SJCRH30 (cell line): Measurements from ENCODE around the gene ZNF157. TPM values are rescaled to one million over a fixed set of nuclear protein-coding genes. Genes with fewer than 3 reads are reported as not detected.

ENCODE experiments used
- DNase-seq, 2 experiments: peaks; one replicate each; pipeline ENCODE4 v3.0.0-alpha.2; 2015 to 2020
- H3K27ac ChIP-seq: fragments of 250-450 bp; sonication (Bioruptor Pico); 2 replicates; pipeline ENCODE4 v1.5.1; 2020; ENCODE audit warnings: mild to moderate bottlenecking, moderate library complexity
- H3K27me3 ChIP-seq: fragments of 250-450 bp; sonication (Bioruptor Pico); 2 replicates; pipeline ENCODE4 v1.5.1; 2020; ENCODE audit warnings: mild to moderate bottlenecking, moderate library complexity
- H3K36me3 ChIP-seq: fragments of 250-450 bp; sonication (Bioruptor Pico); 2 replicates; pipeline ENCODE4 v1.5.1; 2020; ENCODE audit warnings: mild to moderate bottlenecking, moderate library complexity
- H3K4me1 ChIP-seq: fragments of 250-450 bp; sonication (Bioruptor Pico); 2 replicates; pipeline ENCODE4 v1.5.1; 2020; ENCODE audit warnings: mild to moderate bottlenecking, moderate library complexity
- H3K4me3 ChIP-seq: fragments of 250-450 bp; sonication (Bioruptor Pico); 2 replicates; pipeline ENCODE4 v1.5.1; 2020; ENCODE audit warnings: mild to moderate bottlenecking, moderate library complexity
- H3K9me3 ChIP-seq: fragments of 250-450 bp; sonication (Bioruptor Pico); replicated peaks from 2 replicates; pipeline ENCODE4 v1.5.1; 2020; ENCODE audit warnings: mild to moderate bottlenecking, moderate library complexity
- total RNA-seq: library from RNA; depleted of rRNA; stranded (reverse); fragments of >200 nt; shearing (Covaris generic); gene quantifications from 2 replicates; pipeline ENCODE4 v1.2.3, GENCODE V29; 2014

Gene ZNF157
- total RNA-seq, 1 experiment from 2014 or later = not detected

- no peaks in the 10 kb centered on the region for H3K27me3 ChIP-seq
- no peak overlapping the region for H3K27ac ChIP-seq
- no peak for DNase-seq
- no peaks in the 10 kb centered on the region for H3K36me3 ChIP-seq
- no peak overlapping the region for H3K4me3 ChIP-seq
- H3K9me3 ChIP-seq = no peaks in the 10 kb centered on the region
- H3K4me1 ChIP-seq = no peaks in the 10 kb centered on the region
Observed at GRCh38 chrX:47390780-47391179, 20.4 kb downstream of the ZNF157 start.

- Histone ChIP-seq H3K27ac (no peak overlapping the region), H3K4me3 (no peak overlapping the region), H3K36me3 (no peaks in the 10 kb centered on the region), H3K4me1 (no peaks in the 10 kb centered on the region), H3K27me3 (no peaks in the 10 kb centered on the region), H3K9me3 (no peaks in the 10 kb centered on the region; the same call in 1 of the 2 replicates)
- no peak for DNase-seq
Observed at GRCh38 chrX:47413179-47413594, 42.8 kb downstream of the ZNF157 start.

- no peak for DNase-seq
- no peak overlapping the region for H3K27ac ChIP-seq
- no peaks in the 10 kb centered on the region for H3K9me3 ChIP-seq
- no peaks in the 10 kb centered on the region for H3K27me3 ChIP-seq
- H3K4me3 ChIP-seq = no peak overlapping the region
- H3K36me3 ChIP-seq = no peaks in the 10 kb centered on the region
- no peaks in the 10 kb centered on the region for H3K4me1 ChIP-seq
Observed at GRCh38 chrX:47420265-47420664, 49.9 kb downstream of the ZNF157 start.

- no peak overlapping the region for H3K4me3 ChIP-seq
- no peak overlapping the region for H3K27ac ChIP-seq
- no peak for DNase-seq
- H3K4me1 ChIP-seq = no peaks in the 10 kb centered on the region
- H3K9me3 ChIP-seq = no peaks in the 10 kb centered on the region
- H3K27me3 ChIP-seq = no peaks in the 10 kb centered on the region
- no peaks in the 10 kb centered on the region for H3K36me3 ChIP-seq
Observed at GRCh38 chrX:47420962-47421361, 50.6 kb downstream of the ZNF157 start.

GRCh38 chrX:47422444-47422843, 52.1 kb downstream of the ZNF157 start:
- H3K4me1 ChIP-seq = no peaks in the 10 kb centered on the region
- H3K4me3 ChIP-seq = no peak overlapping the region
- DNase-seq = no peak
- no peak overlapping the region for H3K27ac ChIP-seq
- H3K36me3 ChIP-seq = no peaks in the 10 kb centered on the region
- no peaks in the 10 kb centered on the region for H3K9me3 ChIP-seq
- H3K27me3 ChIP-seq = no peaks in the 10 kb centered on the region

GRCh38 chrX:47430925-47431324, 60.5 kb downstream of the ZNF157 start:
- no peaks in the 10 kb centered on the region for H3K36me3 ChIP-seq
- H3K27me3 ChIP-seq = no peaks in the 10 kb centered on the region
- DNase-seq = no peak
- H3K27ac ChIP-seq = no peak overlapping the region
- no peaks in the 10 kb centered on the region for H3K4me1 ChIP-seq
- no peaks in the 10 kb centered on the region for H3K9me3 ChIP-seq
- no peak overlapping the region for H3K4me3 ChIP-seq

GRCh38 chrX:47446431-47446830, 76.1 kb downstream of the ZNF157 start:
- Histone ChIP-seq H3K27me3 (no peaks in the 10 kb centered on the region), H3K27ac (no peak overlapping the region), H3K36me3 (0 out of 2 replicates have a peak, but pooled peaks cover 3% of the 10 kb centered on the region), H3K4me1 (no peaks in the 10 kb centered on the region), H3K4me3 (no peak overlapping the region), H3K9me3 (no peaks in the 10 kb centered on the region)
- no peak for DNase-seq

- Histone ChIP-seq H3K9me3 (no peaks in the 10 kb centered on the region), H3K27ac (no peak overlapping the region), H3K27me3 (no peaks in the 10 kb centered on the region), H3K36me3 (0 out of 2 replicates have a peak, but pooled peaks cover 3% of the 10 kb centered on the region), H3K4me3 (no peak overlapping the region), H3K4me1 (no peaks in the 10 kb centered on the region)
- DNase-seq = no peak
Observed at GRCh38 chrX:47446971-47447370, 76.6 kb downstream of the ZNF157 start.

- Histone ChIP-seq H3K9me3 (no peaks in the 10 kb centered on the region), H3K27me3 (no peaks in the 10 kb centered on the region), H3K36me3 (0 out of 2 replicates have a peak, but pooled peaks cover 3% of the 10 kb centered on the region), H3K27ac (no peak overlapping the region), H3K4me3 (no peak overlapping the region), H3K4me1 (no peaks in the 10 kb centered on the region)
- no peak for DNase-seq
Observed at GRCh38 chrX:47447607-47448006, 77.2 kb downstream of the ZNF157 start.

GRCh38 chrX:47448165-47448806, 77.9 kb downstream of the ZNF157 start:
- DNase-seq = no peak
- H3K27me3 ChIP-seq = no peaks in the 10 kb centered on the region
- H3K27ac ChIP-seq = no peak overlapping the region
- no peaks in the 10 kb centered on the region for H3K9me3 ChIP-seq
- H3K4me1 ChIP-seq = no peaks in the 10 kb centered on the region
- no peak overlapping the region for H3K4me3 ChIP-seq
- 0 out of 2 replicates have a peak, but pooled peaks cover 6% of the 10 kb centered on the region for H3K36me3 ChIP-seq

- Histone ChIP-seq H3K27me3 (no peaks in the 10 kb centered on the region), H3K36me3 (0 out of 2 replicates have a peak, but pooled peaks cover 6% of the 10 kb centered on the region), H3K9me3 (no peaks in the 10 kb centered on the region), H3K27ac (no peak overlapping the region), H3K4me1 (no peaks in the 10 kb centered on the region), H3K4me3 (no peak overlapping the region)
- no peak for DNase-seq
Observed at GRCh38 chrX:47452112-47452511, 81.7 kb downstream of the ZNF157 start.

GRCh38 chrX:47456080-47456479, 85.7 kb downstream of the ZNF157 start:
- H3K4me1 ChIP-seq = no peaks in the 10 kb centered on the region
- 0 out of 2 replicates have a peak, but pooled peaks cover 3% of the 10 kb centered on the region for H3K36me3 ChIP-seq
- H3K27me3 ChIP-seq = no peaks in the 10 kb centered on the region
- no peak for DNase-seq
- H3K27ac ChIP-seq = no peak overlapping the region
- H3K4me3 ChIP-seq = no peak overlapping the region
- no peaks in the 10 kb centered on the region for H3K9me3 ChIP-seq

GRCh38 chrX:47458528-47458927, 88.2 kb downstream of the ZNF157 start:
- Histone ChIP-seq H3K36me3 (no peaks in the 10 kb centered on the region), H3K4me3 (no peak overlapping the region), H3K27me3 (no peaks in the 10 kb centered on the region), H3K9me3 (no peaks in the 10 kb centered on the region), H3K4me1 (no peaks in the 10 kb centered on the region), H3K27ac (no peak overlapping the region)
- no peak for DNase-seq

GRCh38 chrX:47460561-47460960, 90.2 kb downstream of the ZNF157 start:
- no peak overlapping the region for H3K27ac ChIP-seq
- no peaks in the 10 kb centered on the region for H3K9me3 ChIP-seq
- DNase-seq = no peak
- no peaks in the 10 kb centered on the region for H3K4me1 ChIP-seq
- H3K36me3 ChIP-seq = no peaks in the 10 kb centered on the region
- H3K27me3 ChIP-seq = no peaks in the 10 kb centered on the region
- no peak overlapping the region for H3K4me3 ChIP-seq
